ENCODE results near the gene MMP25.

The MMP25 gene

GRCh38 chr16:3045758-3046640, at the start of gene MMP25:
Gene MMP25 (plus strand): TSS chr16:3046561. CDS start chr16:3046918, 357 bp downstream.
- peak; percentile 68 for DNase-seq

GRCh38 chr16:2999929-3000328, 46.4 kb upstream of the MMP25 start:
- no peak for DNase-seq

- no peak for DNase-seq
Measured at GRCh38 chr16:3000540-3000939, 45.8 kb upstream of the MMP25 start.

- no peak for DNase-seq
Measured at GRCh38 chr16:3001316-3001715, 45.0 kb upstream of the MMP25 start.

- peak; percentile 99 for DNase-seq
Measured at GRCh38 chr16:3003582-3004270, 42.6 kb upstream of the MMP25 start.

- DNase-seq, result no peak
Measured at GRCh38 chr16:3004319-3004718, 42.0 kb upstream of the MMP25 start.

GRCh38 chr16:3004781-3005284, 41.5 kb upstream of the MMP25 start:
- DNase-seq, result peak; percentile 1

GRCh38 chr16:3007059-3007956, 39.1 kb upstream of the MMP25 start:
- peak; percentile 40 for DNase-seq

GRCh38 chr16:3007957-3008689, 38.2 kb upstream of the MMP25 start:
- DNase-seq, result peak; percentile 61

- DNase-seq, result no peak
Measured at GRCh38 chr16:3008690-3009037, 37.7 kb upstream of the MMP25 start.

- DNase-seq, result no peak
Measured at GRCh38 chr16:3009568-3010390, 36.6 kb upstream of the MMP25 start.

- no peak for DNase-seq
Measured at GRCh38 chr16:3010510-3010909, 35.9 kb upstream of the MMP25 start.

- no peak for DNase-seq
Measured at GRCh38 chr16:3012246-3012645, 34.1 kb upstream of the MMP25 start.

GRCh38 chr16:3012828-3013420, 33.4 kb upstream of the MMP25 start, which contains the start of gene CLDN9:
Gene CLDN9 (plus strand): TSS chr16:3012923. CDS start chr16:3013363, 440 bp downstream.
- no peak for DNase-seq

GRCh38 chr16:3013491-3013951, 32.8 kb upstream of the MMP25 start:
- no peak for DNase-seq

- DNase-seq, result no peak
Measured at GRCh38 chr16:3013998-3014690, 32.2 kb upstream of the MMP25 start.

GRCh38 chr16:3014971-3015370, 31.4 kb upstream of the MMP25 start:
- no peak for DNase-seq

GRCh38 chr16:3015865-3016521, 30.4 kb upstream of the MMP25 start:
- DNase-seq, result no peak

GRCh38 chr16:3017344-3017743, 29.0 kb upstream of the MMP25 start:
- no peak for DNase-seq

Data from MV-4-11 (cell line).